Activated CD4-positive, alpha-beta T cell treated with anti-CD3 and anti-CD28 coated beads for 36 hours (primary cell): ENCODE results near the gene C1orf35. TPM values are rescaled to one million over a fixed set of nuclear protein-coding genes. Genes with fewer than 3 reads are reported as not detected.
"Not testable (repeated sequence)": the region's sequence is repeated elsewhere in the genome, so short reads cannot be mapped to it uniquely, and the experiment has no call there.

Source experiments
- ATAC-seq: fragments of 200-7000 bp; cut with Tn5 transposase; one replicate; pipeline ENCODE4 v1.10.0; 2021; ENCODE audit warnings: mild to moderate bottlenecking, moderate library complexity
- CTCF ChIA-PET: fragments of 350-600 bp; sonication (Branson Sonifier 250); formaldehyde crosslinking; loops from one replicate; lab custom pipeline; 2021; ENCODE audit warnings: antibody characterized with exemption; lab: Charles Lee
- POLR2A ChIA-PET: fragments of 350-600 bp; sonication (Branson Sonifier 250); formaldehyde crosslinking; loops from one replicate; lab custom pipeline; 2021; ENCODE audit warnings: antibody characterized with exemption, inconsistent platforms; lab: Charles Lee
- DNase-seq: peaks from one replicate; pipeline ENCODE4 v3.0.0-alpha.2; 2020
- H3K27ac Mint-ChIP-seq: one replicate; pipeline ENCODE4 v1.8.0; 2021; ENCODE audit warnings: mixed read lengths
- H3K27me3 Mint-ChIP-seq: one replicate; pipeline ENCODE4 v1.8.0; 2021; ENCODE audit warnings: mixed read lengths
- H3K36me3 Mint-ChIP-seq: one replicate; pipeline ENCODE4 v1.8.0; 2021; ENCODE audit warnings: low read depth, mixed read lengths
- H3K4me1 Mint-ChIP-seq: one replicate; pipeline ENCODE4 v1.8.0; 2021; ENCODE audit warnings: mixed read lengths
- H3K4me3 Mint-ChIP-seq: one replicate; pipeline ENCODE4 v1.8.0; 2021; ENCODE audit warnings: mild to moderate bottlenecking, moderate library complexity, mixed read lengths
- H3K9me3 Mint-ChIP-seq: one replicate; pipeline ENCODE4 v1.8.0; 2021; ENCODE audit warnings: low read depth, mixed read lengths
- intact Hi-C, 2 experiments: fragments of 100-400 bp; cut with DNase I in 1 of 2; cut with micrococcal nuclease in 1 of 2; formaldehyde crosslinking; loops; one replicate each; pipeline versions ENCODE4 v1.14.2 to v1.15.1; 2022 to 2024; cut with DNase I, micrococcal nuclease
- total RNA-seq, 2 experiments: library from RNA; stranded (reverse); gene quantifications; one replicate each; pipeline ENCODE4 v1.2.3, GENCODE V29; 2021

C1orf35 gene
- total RNA-seq, 2 experiments from 2014 or later: 14.6 to 22.5 TPM

DNA sequence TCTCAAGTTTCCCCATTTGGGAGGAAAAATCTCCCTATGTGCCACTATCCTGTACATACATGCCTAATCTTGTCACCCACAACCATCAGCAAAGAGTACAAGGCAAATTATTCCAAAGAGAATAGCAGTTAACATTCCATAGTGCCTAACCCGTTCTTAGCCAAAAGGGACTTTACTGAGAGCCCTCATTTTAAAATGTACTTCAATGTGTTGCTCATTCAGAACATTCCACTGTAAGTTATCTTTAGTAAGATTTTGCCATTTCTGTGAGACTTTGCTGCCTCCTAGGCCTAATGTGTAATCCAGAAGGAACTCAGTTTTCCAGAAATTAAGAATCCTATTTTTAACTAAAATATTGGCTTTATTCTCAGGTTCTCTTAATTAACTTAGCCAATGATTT, 17.2 kb upstream of the C1orf35 start:
- CTCF ChIA-PET: interaction anchor here (0.9 to 2.1 kb wide), 2 partner anchors 10 to 60 kb away, joined by 3 to 17 read pairs; no protein-coding TSS in a partner anchor
- intact Hi-C loops: no loop called here
- Mint-ChIP-seq H3K27ac (no peak overlapping the region), H3K4me3 (peak overlapping the region; percentile 47), H3K9me3 (peaks cover 6% of the 10 kb centered on the region), H3K4me1 (peaks cover 7% of the 10 kb centered on the region), H3K27me3 (no peaks in the 10 kb centered on the region), H3K36me3 (peaks cover 6% of the 10 kb centered on the region)
- DNase-seq (no peak), ATAC-seq (no peak)
- POLR2A ChIA-PET: no interaction called here

GRCh38 chr1:228118040-228118439, 14.9 kb upstream of the C1orf35 start:
- no peak for DNase-seq
- CTCF ChIA-PET: interaction anchor here (0.8 kb wide), 1 partner anchor 9 kb away, joined by 6 read pairs; no protein-coding TSS in a partner anchor
- peaks cover 6% of the 10 kb centered on the region for H3K9me3 Mint-ChIP-seq

GRCh38 chr1:228117335-228117734, 14.2 kb upstream of the C1orf35 start:
- Mint-ChIP-seq H3K27ac (no peak overlapping the region), H3K27me3 (no peaks in the 10 kb centered on the region), H3K36me3 (peaks cover 6% of the 10 kb centered on the region), H3K9me3 (peaks cover 6% of the 10 kb centered on the region), H3K4me1 (peaks cover 7% of the 10 kb centered on the region), H3K4me3 (no peak overlapping the region)
- DNase-seq (no peak), ATAC-seq (no peak)
- intact Hi-C loops: no loop called here
- ChIA-PET POLR2A (no interaction called here), CTCF (no interaction called here)

More at GRCh38 chr1:228118040-228118439, 14.9 kb upstream of the C1orf35 start:
- H3K4me1 Mint-ChIP-seq: peaks cover 7% of the 10 kb centered on the region
- no peaks in the 10 kb centered on the region for H3K27me3 Mint-ChIP-seq
- POLR2A ChIA-PET: no interaction called here
- intact Hi-C loops: no loop called here
- no peak overlapping the region for H3K27ac Mint-ChIP-seq
- H3K36me3 Mint-ChIP-seq: peaks cover 6% of the 10 kb centered on the region
- no peak for ATAC-seq
- no peak overlapping the region for H3K4me3 Mint-ChIP-seq

GRCh38 chr1:228114827-228115226, 11.7 kb upstream of the C1orf35 start:
- no peaks in the 10 kb centered on the region for H3K27me3 Mint-ChIP-seq
- ATAC-seq (no peak), DNase-seq (no peak)
- POLR2A ChIA-PET: no interaction called here
- peaks cover 6% of the 10 kb centered on the region for H3K36me3 Mint-ChIP-seq
- intact Hi-C loops: no loop called here
- CTCF ChIA-PET: interaction anchor here (1.0 kb wide), 1 partner anchor 16 kb away, joined by 3 read pairs; no protein-coding TSS in a partner anchor
- H3K4me1 Mint-ChIP-seq: peaks cover 6% of the 10 kb centered on the region
- H3K9me3 Mint-ChIP-seq: peaks cover 6% of the 10 kb centered on the region
- H3K4me3 Mint-ChIP-seq: no peak overlapping the region
- H3K27ac Mint-ChIP-seq: no peak overlapping the region

GRCh38 chr1:228112617-228113016, 9.5 kb upstream of the C1orf35 start:
- POLR2A ChIA-PET: no interaction called here

DNA sequence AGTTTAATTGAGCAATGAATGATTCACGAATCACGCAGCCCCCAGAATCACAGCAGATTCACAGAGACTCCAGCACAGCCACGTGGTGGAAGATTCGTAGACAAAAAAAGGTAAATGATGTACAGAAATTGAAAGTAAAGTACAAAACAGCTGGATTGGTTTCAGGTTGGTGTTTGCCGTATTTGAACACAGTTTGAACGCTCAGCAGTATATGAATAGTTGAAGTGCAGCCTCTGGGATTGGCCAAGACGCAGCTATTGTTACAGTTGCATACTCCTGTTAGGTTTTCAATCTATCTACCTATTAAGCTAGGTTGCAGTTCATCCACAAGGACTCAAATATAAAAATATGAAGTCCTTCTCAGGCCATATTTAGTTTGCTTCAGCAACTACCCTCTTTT, 9.0 kb upstream of the C1orf35 start:
- Mint-ChIP-seq H3K9me3 (no peaks in the 10 kb centered on the region), H3K27me3 (no peaks in the 10 kb centered on the region), H3K36me3 (peaks cover 4% of the 10 kb centered on the region), H3K4me1 (peaks cover 15% of the 10 kb centered on the region), H3K4me3 (no peak overlapping the region), H3K27ac (no peak overlapping the region)
- intact Hi-C loops: no loop called here
- DNase-seq: no peak
- ChIA-PET CTCF (interaction anchor here (0.6 to 1.4 kb wide), 2 partner anchors 116 to 256 kb away, joined by 3 read pairs; no protein-coding TSS in a partner anchor), POLR2A (no interaction called here)
- no peak for ATAC-seq

More at GRCh38 chr1:228112617-228113016, 9.5 kb upstream of the C1orf35 start:
- ATAC-seq (no peak), DNase-seq (no peak)
- no peak overlapping the region for H3K27ac Mint-ChIP-seq
- H3K36me3 Mint-ChIP-seq: peaks cover 5% of the 10 kb centered on the region
- intact Hi-C loops: no loop called here
- no peak overlapping the region for H3K4me3 Mint-ChIP-seq
- peaks cover 2% of the 10 kb centered on the region for H3K9me3 Mint-ChIP-seq
- no peaks in the 10 kb centered on the region for H3K27me3 Mint-ChIP-seq
- H3K4me1 Mint-ChIP-seq: peaks cover 15% of the 10 kb centered on the region
- CTCF ChIA-PET: interaction anchor here (0.6 to 1.4 kb wide), 2 partner anchors 117 to 255 kb away, joined by 3 read pairs; no protein-coding TSS in a partner anchor

GRCh38 chr1:228111315-228111714, 8.2 kb upstream of the C1orf35 start:
- peaks cover 15% of the 10 kb centered on the region for H3K4me1 Mint-ChIP-seq
- DNase-seq, intact Hi-C loops, H3K9me3 Mint-ChIP-seq, POLR2A ChIA-PET, ATAC-seq, CTCF ChIA-PET, H3K27me3 Mint-ChIP-seq, H3K27ac Mint-ChIP-seq: not testable (repeated sequence)
- peak overlapping the region; percentile 90 for H3K4me3 Mint-ChIP-seq
- peaks cover 10% of the 10 kb centered on the region for H3K36me3 Mint-ChIP-seq

DNA sequence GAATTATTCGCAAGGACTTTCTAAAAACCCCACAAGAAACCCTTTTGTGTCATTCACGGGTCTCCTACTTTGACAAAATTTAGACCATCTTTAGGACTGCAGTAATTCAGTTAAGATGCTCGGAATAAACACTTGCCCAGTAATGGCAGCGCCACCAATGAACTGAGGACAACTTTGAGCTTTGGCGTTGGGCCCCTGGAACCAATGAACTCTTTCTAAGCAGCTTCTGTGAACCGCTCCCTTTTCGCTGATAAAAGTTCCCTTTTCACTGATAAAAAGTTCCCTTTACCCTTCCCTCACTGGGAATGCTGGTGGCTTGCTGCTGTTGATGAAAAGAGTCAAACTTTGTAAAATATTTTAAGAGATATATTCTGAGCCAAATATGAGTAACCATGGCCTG, 7.4 kb upstream of the C1orf35 start:
- DNase-seq (no peak), ATAC-seq (no peak)
- H3K27ac Mint-ChIP-seq: no peak overlapping the region
- peaks cover 13% of the 10 kb centered on the region for H3K36me3 Mint-ChIP-seq
- no peaks in the 10 kb centered on the region for H3K9me3 Mint-ChIP-seq
- H3K4me3 Mint-ChIP-seq: peak overlapping the region; percentile 90
- intact Hi-C loops: no loop called here
- H3K27me3 Mint-ChIP-seq: no peaks in the 10 kb centered on the region
- POLR2A ChIA-PET: no interaction called here
- CTCF ChIA-PET: interaction anchor here (1.0 kb wide), 1 partner anchor 85 kb away, joined by 3 read pairs; no protein-coding TSS in a partner anchor
- H3K4me1 Mint-ChIP-seq: peaks cover 15% of the 10 kb centered on the region

- DNase-seq (no peak), ATAC-seq (no peak)
- intact Hi-C loops: loop anchor here (1.0 to 10.0 kb wide), 12 partner anchors 28 to 353 kb away; partner anchors contain the start of genes ARF1 (in 2 of the 2), GUK1 (in 2 of the 2) and IBA57 (in 2 of the 2)
- ChIA-PET CTCF (interaction anchor here (1.0 to 1.2 kb wide), 2 partner anchors 28 to 85 kb away, joined by 3 to 4 read pairs; partner anchors contain the start of gene ARF1), POLR2A (no interaction called here)
- Mint-ChIP-seq H3K27ac (peak overlapping the region; percentile 92), H3K9me3 (no peaks in the 10 kb centered on the region), H3K4me3 (peak overlapping the region; percentile 90), H3K36me3 (peaks cover 14% of the 10 kb centered on the region), H3K27me3 (no peaks in the 10 kb centered on the region), H3K4me1 (peaks cover 15% of the 10 kb centered on the region)
Observed at GRCh38 chr1:228109962-228110488, 6.9 kb upstream of the C1orf35 start.

GRCh38 chr1:228109073-228109961, 6.2 kb upstream of the C1orf35 start, which contains the start of gene MRPL55:
Gene MRPL55, minus strand, starts transcription at chr1:228109299. Its CDS starts 1,039 bp downstream, at chr1:228108260.
- Mint-ChIP-seq H3K27me3 (no peaks in the 10 kb centered on the region), H3K4me3 (peak within 1 kb of the TSS; percentile 90), H3K4me1 (peaks cover 21% of the 10 kb centered on the region), H3K27ac (peak within 1 kb of the TSS; percentile 92), H3K36me3 (peaks cover 17% of the 10 kb centered on the region), H3K9me3 (no peaks in the 10 kb centered on the region)
- CTCF ChIA-PET: interaction anchor here (1.0 to 1.2 kb wide), 2 partner anchors 27 to 84 kb away, joined by 3 to 4 read pairs; partner anchors contain the start of gene ARF1
- DNase-seq (peak; percentile 99), ATAC-seq (peak; percentile 92)
- intact Hi-C loops: loop anchor here (1.0 to 10.0 kb wide), 12 partner anchors 27 to 354 kb away; partner anchors contain the start of genes ARF1 (in 2 of the 2), GUK1 (in 2 of the 2) and IBA57 (in 2 of the 2)
- POLR2A ChIA-PET: no interaction called here

DNA sequence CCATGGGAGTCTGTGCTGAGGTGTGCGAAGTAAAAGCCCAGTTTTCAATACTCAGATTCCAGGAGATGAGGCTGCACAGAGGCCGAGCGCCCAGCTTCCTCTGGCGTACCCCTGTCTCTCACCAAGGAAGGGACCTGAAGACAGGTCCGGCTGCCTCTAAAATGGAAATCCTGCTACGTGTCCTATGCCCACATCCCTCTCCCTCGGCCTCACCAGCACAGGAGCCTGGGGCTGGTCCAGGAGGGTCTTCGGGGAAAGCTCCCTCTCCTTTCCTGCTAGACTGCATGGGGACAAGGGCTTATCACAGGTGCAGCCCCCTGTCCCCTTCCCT, 5.6 kb upstream of the C1orf35 start:
- H3K4me3 Mint-ChIP-seq: peak overlapping the region; percentile 90
- peaks cover 17% of the 10 kb centered on the region for H3K36me3 Mint-ChIP-seq
- no peaks in the 10 kb centered on the region for H3K27me3 Mint-ChIP-seq
- ATAC-seq (no peak), DNase-seq (no peak)
- H3K27ac Mint-ChIP-seq: peak overlapping the region; percentile 92
- intact Hi-C loops: loop anchor here (1.0 to 10.0 kb wide), 12 partner anchors 26 to 355 kb away; partner anchors contain the start of genes ARF1 (in 2 of the 2), GUK1 (in 2 of the 2) and IBA57 (in 2 of the 2)
- H3K9me3 Mint-ChIP-seq: no peaks in the 10 kb centered on the region
- H3K4me1 Mint-ChIP-seq: peaks cover 25% of the 10 kb centered on the region
- ChIA-PET CTCF (no interaction called here), POLR2A (no interaction called here)
